Muscle of leg (tissue), 11 donors: Measurements from ENCODE around the gene PLA2G3. TPM values are rescaled to one million over a fixed set of nuclear protein-coding genes. Genes with fewer than 3 reads are reported as not detected.

Experiments used
- DNase-seq: peaks from one replicate; pipeline ENCODE4 v3.0.0; 2013
- H3K27ac ChIP-seq: one replicate; pipeline ENCODE4 v1.5.1; 2013; ENCODE audit warnings: mild to moderate bottlenecking, low read length, control low read depth
- H3K27me3 ChIP-seq: one replicate; pipeline ENCODE4 v1.6.1; 2013; ENCODE audit warnings: low read length; ENCODE audit not compliant: control insufficient read depth, insufficient read depth
- H3K36me3 ChIP-seq: one replicate; pipeline ENCODE4 v1.6.1; 2013; ENCODE audit warnings: low read length; ENCODE audit not compliant: control insufficient read depth, insufficient read depth
- H3K4me1 ChIP-seq: one replicate; pipeline ENCODE4 v1.6.1; 2013; ENCODE audit warnings: low read length; ENCODE audit not compliant: control insufficient read depth, insufficient read depth
- H3K4me3 ChIP-seq: one replicate; pipeline ENCODE4 v1.5.1; 2013; ENCODE audit warnings: low read length, control low read depth
- H3K9me3 ChIP-seq: replicated peaks from 2 replicates; pipeline ENCODE4 v1.6.1; 2013; ENCODE audit warnings: low read depth, low read length; ENCODE audit not compliant: control insufficient read depth
- WGBS: methylation state at CpG from one replicate; pipeline ENCODE4 v1.1.5; 2013; ENCODE audit warnings: missing lambda C conversion rate; ENCODE audit not compliant: insufficient coverage; 5-methylcytosine and 5-hydroxymethylcytosine counted together
- polyA plus RNA-seq, 8 donors: library from polyadenylated mRNA; unstranded; fragments of 120-200 nt; gene quantifications; one replicate each; pipeline versions ENCODE4 v1.2.1 to v1.2.3, GENCODE V29; 2013; ENCODE audit warnings: inconsistent platforms in 1 of 8, low replicate concordance in 1 of 8; ENCODE audit not compliant: insufficient read length in 8 of 8, insufficient read depth in 1 of 8
- total RNA-seq: library from RNA; stranded (reverse); fragments of 120-200 nt; gene quantifications from one replicate; pipeline ENCODE4 v1.2.4, GENCODE V29; 2013

The PLA2G3 gene
- total and polyA plus RNA-seq, 9 donors, result 0.04 TPM; not detected in 8

GRCh38 chr22:31148953-31149627 is 8.8 kb upstream of the PLA2G3 start:
- peak overlapping the region; percentile 7 for H3K27ac ChIP-seq
- peaks cover 5% of the 10 kb centered on the region for H3K4me1 ChIP-seq
- H3K36me3 ChIP-seq, result no peaks in the 10 kb centered on the region
- H3K27me3 ChIP-seq, result peaks cover 2% of the 10 kb centered on the region
- DNase-seq, result peak; percentile 70
- H3K4me3 ChIP-seq, result no peak overlapping the region
- peaks cover 7% of the 10 kb centered on the region for H3K9me3 ChIP-seq
- WGBS, result 16% methylated on average over 5 of the region's 5 CpGs

- H3K4me1 ChIP-seq, result peaks cover 5% of the 10 kb centered on the region
- H3K9me3 ChIP-seq, result peaks cover 7% of the 10 kb centered on the region
- WGBS, result no CpG with 5 or more reads among the region's 1 CpG
- H3K27ac ChIP-seq, result peak overlapping the region; percentile 7
- no peaks in the 10 kb centered on the region for H3K36me3 ChIP-seq
- H3K27me3 ChIP-seq, result peaks cover 2% of the 10 kb centered on the region
- no peak overlapping the region for H3K4me3 ChIP-seq
- no peak for DNase-seq
Measured at GRCh38 chr22:31148488-31148887, 8.2 kb upstream of the PLA2G3 start.

- DNase-seq, result no peak
- no peak overlapping the region for H3K27ac ChIP-seq
- H3K4me1 ChIP-seq, result peaks cover 14% of the 10 kb centered on the region
- peaks cover 7% of the 10 kb centered on the region for H3K9me3 ChIP-seq
- peaks cover 18% of the 10 kb centered on the region for H3K27me3 ChIP-seq
- H3K4me3 ChIP-seq, result no peak overlapping the region
- no peaks in the 10 kb centered on the region for H3K36me3 ChIP-seq
Measured at GRCh38 chr22:31144223-31144622, 3.9 kb upstream of the PLA2G3 start.

- Histone ChIP-seq H3K9me3 (peaks cover 7% of the 10 kb centered on the region), H3K4me1 (peaks cover 11% of the 10 kb centered on the region), H3K36me3 (no peaks in the 10 kb centered on the region), H3K27ac (no peak overlapping the region), H3K4me3 (no peak overlapping the region), H3K27me3 (peaks cover 20% of the 10 kb centered on the region)
- DNase-seq, result peak; percentile 48
- WGBS, result 56% methylated on average over 3 of the region's 3 CpGs
Measured at GRCh38 chr22:31143537-31143936, 3.2 kb upstream of the PLA2G3 start.

- DNase-seq, result no peak
- Histone ChIP-seq H3K27me3 (peaks cover 21% of the 10 kb centered on the region), H3K36me3 (no peaks in the 10 kb centered on the region), H3K27ac (no peak overlapping the region), H3K9me3 (peaks cover 7% of the 10 kb centered on the region), H3K4me3 (no peak overlapping the region), H3K4me1 (peaks cover 9% of the 10 kb centered on the region)
- WGBS, result 68% methylated on average over 2 of the region's 3 CpGs
Measured at GRCh38 chr22:31143038-31143437, 2.7 kb upstream of the PLA2G3 start.

GRCh38 chr22:31142285-31142684 is 2.0 kb upstream of the PLA2G3 start:
- no peak overlapping the region for H3K27ac ChIP-seq
- H3K27me3 ChIP-seq, result peaks cover 19% of the 10 kb centered on the region
- no peak overlapping the region for H3K4me3 ChIP-seq
- H3K4me1 ChIP-seq, result peaks cover 9% of the 10 kb centered on the region
- no peaks in the 10 kb centered on the region for H3K36me3 ChIP-seq
- H3K9me3 ChIP-seq, result peaks cover 2% of the 10 kb centered on the region
- no peak for DNase-seq
- 66% methylated on average over 4 of the region's 4 CpGs for WGBS

- peaks cover 9% of the 10 kb centered on the region for H3K4me1 ChIP-seq
- no peaks in the 10 kb centered on the region for H3K9me3 ChIP-seq
- 94% methylated on average over 2 of the region's 2 CpGs for whole genome bisulfite sequencing
- no peak overlapping the region for H3K27ac ChIP-seq
- no peak overlapping the region for H3K4me3 ChIP-seq
- H3K27me3 ChIP-seq, result peaks cover 19% of the 10 kb centered on the region
- DNase-seq, result no peak
- no peaks in the 10 kb centered on the region for H3K36me3 ChIP-seq
Measured at GRCh38 chr22:31141551-31141950, 1.2 kb upstream of the PLA2G3 start.

GRCh38 chr22:31140746-31141145 is 438 bp upstream of the PLA2G3 start:
- H3K27me3 ChIP-seq, result peaks cover 19% of the 10 kb centered on the region
- WGBS, result 81% methylated on average over 4 of the region's 5 CpGs
- DNase-seq, result no peak
- peaks cover 9% of the 10 kb centered on the region for H3K4me1 ChIP-seq
- H3K9me3 ChIP-seq, result no peaks in the 10 kb centered on the region
- no peaks in the 10 kb centered on the region for H3K36me3 ChIP-seq
- H3K27ac ChIP-seq, result no peak overlapping the region
- H3K4me3 ChIP-seq, result no peak overlapping the region

- Histone ChIP-seq H3K36me3 (no peaks in the 10 kb centered on the region), H3K27me3 (peaks cover 19% of the 10 kb centered on the region), H3K27ac (no peak overlapping the region), H3K4me3 (no peak overlapping the region), H3K4me1 (peaks cover 9% of the 10 kb centered on the region), H3K9me3 (no peaks in the 10 kb centered on the region)
- no peak for DNase-seq
- no CpG with 5 or more reads among the region's 3 CpGs for WGBS
Measured at GRCh38 chr22:31139066-31139465, 1.2 kb downstream of the PLA2G3 start.

GRCh38 chr22:31138126-31138525 is 2.2 kb downstream of the PLA2G3 start:
- no peaks in the 10 kb centered on the region for H3K9me3 ChIP-seq
- WGBS, result 77% methylated on average over 8 of the region's 10 CpGs
- peaks cover 19% of the 10 kb centered on the region for H3K27me3 ChIP-seq
- no peaks in the 10 kb centered on the region for H3K36me3 ChIP-seq
- no peak for DNase-seq
- no peak overlapping the region for H3K27ac ChIP-seq
- no peak overlapping the region for H3K4me3 ChIP-seq
- H3K4me1 ChIP-seq, result peaks cover 8% of the 10 kb centered on the region

- Histone ChIP-seq H3K4me1 (peaks cover 5% of the 10 kb centered on the region), H3K36me3 (no peaks in the 10 kb centered on the region), H3K27ac (no peak overlapping the region), H3K27me3 (peaks cover 19% of the 10 kb centered on the region), H3K9me3 (no peaks in the 10 kb centered on the region), H3K4me3 (no peak overlapping the region)
- no peak for DNase-seq
- WGBS, result 80% methylated on average over 9 of the region's 10 CpGs
Measured at GRCh38 chr22:31137721-31138120, 2.6 kb downstream of the PLA2G3 start.
